Epithelial cell of esophagus (primary cell): ENCODE data around the gene UBE2U.
"Not testable (repeated sequence)": the region's sequence is repeated elsewhere in the genome, so short reads cannot be mapped to it uniquely, and the experiment has no call there.

ENCODE experiments used
- DNase-seq: peaks from one replicate; pipeline ENCODE4 v3.0.0; 2010; ENCODE audit warnings: low read depth
- H3K4me3 ChIP-seq: 2 replicates; pipeline ENCODE4 v1.5.1; 2011; ENCODE audit warnings: mild to moderate bottlenecking, low read length, control low read depth
- TF ChIP-seq, protein P1 (sequence below): IDR thresholded peaks from 2 replicates; pipeline ENCODE4 v1.5.1; 2011; ENCODE audit warnings: low read depth, mild to moderate bottlenecking, low read length, control low read depth, inconsistent platforms; ENCODE audit not compliant: insufficient read depth; ENCODE audit errors: missing control alignments

Gene UBE2U

DNA sequence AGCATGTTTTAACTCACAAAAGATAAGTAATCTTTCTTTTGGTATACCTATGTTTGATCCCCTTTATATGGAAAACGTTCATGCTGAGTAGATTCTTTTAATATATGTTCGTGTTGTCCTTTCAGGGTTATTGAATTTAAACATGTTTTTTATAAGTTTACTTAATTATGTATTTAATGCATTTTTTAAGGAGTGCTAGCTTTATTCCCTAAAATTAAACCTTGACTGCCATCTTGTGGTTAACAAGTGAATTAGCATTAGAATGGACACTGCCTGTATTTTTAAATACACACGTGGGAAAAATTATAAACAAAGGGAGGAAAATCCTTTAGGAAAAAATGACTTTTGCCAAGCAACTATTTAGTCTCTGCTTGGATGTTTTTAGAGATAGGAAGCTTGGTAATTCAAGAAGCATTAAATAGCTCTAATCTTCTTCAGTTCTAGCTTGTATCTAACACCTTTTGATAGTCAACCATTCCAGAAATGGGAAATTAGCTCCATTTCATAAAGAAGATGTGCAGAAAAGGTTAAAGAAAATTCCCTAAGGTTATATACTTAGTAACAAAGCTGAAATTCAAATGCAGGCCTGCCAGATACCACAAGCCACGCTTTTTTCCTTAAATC lies 43.0 kb downstream of the UBE2U start:
- DNase-seq = peak; percentile 45
- no peak overlapping the region for H3K4me3 ChIP-seq
- TF ChIP-seq, protein P1, sequence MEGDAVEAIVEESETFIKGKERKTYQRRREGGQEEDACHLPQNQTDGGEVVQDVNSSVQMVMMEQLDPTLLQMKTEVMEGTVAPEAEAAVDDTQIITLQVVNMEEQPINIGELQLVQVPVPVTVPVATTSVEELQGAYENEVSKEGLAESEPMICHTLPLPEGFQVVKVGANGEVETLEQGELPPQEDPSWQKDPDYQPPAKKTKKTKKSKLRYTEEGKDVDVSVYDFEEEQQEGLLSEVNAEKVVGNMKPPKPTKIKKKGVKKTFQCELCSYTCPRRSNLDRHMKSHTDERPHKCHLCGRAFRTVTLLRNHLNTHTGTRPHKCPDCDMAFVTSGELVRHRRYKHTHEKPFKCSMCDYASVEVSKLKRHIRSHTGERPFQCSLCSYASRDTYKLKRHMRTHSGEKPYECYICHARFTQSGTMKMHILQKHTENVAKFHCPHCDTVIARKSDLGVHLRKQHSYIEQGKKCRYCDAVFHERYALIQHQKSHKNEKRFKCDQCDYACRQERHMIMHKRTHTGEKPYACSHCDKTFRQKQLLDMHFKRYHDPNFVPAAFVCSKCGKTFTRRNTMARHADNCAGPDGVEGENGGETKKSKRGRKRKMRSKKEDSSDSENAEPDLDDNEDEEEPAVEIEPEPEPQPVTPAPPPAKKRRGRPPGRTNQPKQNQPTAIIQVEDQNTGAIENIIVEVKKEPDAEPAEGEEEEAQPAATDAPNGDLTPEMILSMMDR = peak; percentile 53

DNA sequence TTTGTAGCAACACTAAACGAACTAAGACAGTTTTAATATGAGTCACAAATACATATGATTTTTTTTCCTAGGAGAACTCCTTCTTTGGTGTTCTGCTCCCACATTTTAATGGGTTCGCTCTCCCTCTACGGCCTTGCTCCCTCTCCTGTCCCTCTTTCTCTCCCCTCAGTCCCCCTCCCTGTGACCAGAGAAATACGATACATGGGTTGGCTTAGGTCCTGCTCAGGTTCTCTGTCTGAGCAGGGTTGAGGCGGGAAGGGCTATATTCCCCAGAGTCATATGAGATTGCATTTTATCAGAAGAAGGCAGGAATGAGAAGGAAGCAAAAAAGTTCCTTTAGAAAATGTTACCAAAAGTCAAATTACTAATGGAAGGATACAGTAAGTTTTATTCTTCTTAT lies 44.6 kb downstream of the UBE2U start:
- TF ChIP-seq, protein P1 = no peak
- no peak for DNase-seq
- no peak overlapping the region for H3K4me3 ChIP-seq

- not testable (repeated sequence) for H3K4me3 ChIP-seq, DNase-seq
Observed at GRCh38 chr1:64250472-64250871, 47.0 kb downstream of the UBE2U start.

- TF ChIP-seq, protein P1 = no peak
- H3K4me3 ChIP-seq = no peak overlapping the region
- DNase-seq = no peak
Observed at GRCh38 chr1:64251971-64252370, 48.5 kb downstream of the UBE2U start.

DNA sequence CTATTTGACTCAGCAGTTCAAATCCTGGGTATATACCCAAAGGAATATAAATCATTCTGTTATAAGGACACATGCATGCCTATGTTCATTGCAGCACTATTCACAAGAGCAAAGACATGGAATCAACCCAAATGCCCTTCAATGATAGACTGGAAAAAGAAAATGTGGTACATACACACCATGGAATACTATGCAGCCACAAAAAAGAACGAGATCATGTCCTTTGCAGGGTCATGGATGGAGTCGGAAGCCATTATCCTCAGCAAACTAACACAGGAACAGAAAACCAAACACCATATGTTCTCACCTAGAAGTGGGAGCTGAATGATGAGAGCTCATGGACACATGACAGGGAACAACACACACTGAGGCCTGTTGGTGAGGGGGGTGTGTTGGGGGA lies 53.8 kb downstream of the UBE2U start:
- not testable (repeated sequence) for H3K4me3 ChIP-seq, DNase-seq

DNA sequence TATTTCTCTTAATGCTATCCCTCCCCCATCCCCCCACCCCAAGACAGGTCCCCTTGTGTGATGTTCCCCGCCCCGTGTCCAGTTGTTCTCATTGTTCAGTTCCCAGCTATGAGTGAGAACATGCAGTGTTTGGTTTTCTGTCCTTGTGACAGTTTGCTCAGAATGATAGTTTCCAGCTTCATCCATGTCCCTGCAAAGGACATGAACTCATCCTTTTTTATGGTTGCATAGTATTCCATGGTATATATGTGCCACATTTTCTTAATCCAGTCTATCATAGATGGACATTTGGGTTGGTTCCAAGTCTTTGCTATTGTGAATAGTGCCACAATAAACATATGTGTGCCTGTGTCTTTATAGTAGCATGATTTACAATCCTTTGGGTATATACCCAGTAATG lies 55.0 kb downstream of the UBE2U start:
- DNase-seq, H3K4me3 ChIP-seq: not testable (repeated sequence)

GRCh38 chr1:64263335-64263734 lies 59.9 kb downstream of the UBE2U start:
- no peak overlapping the region for H3K4me3 ChIP-seq
- TF ChIP-seq, protein P1 = no peak
- peak; percentile 99 for DNase-seq

GRCh38 chr1:64263856-64264255 lies 60.4 kb downstream of the UBE2U start:
- TF ChIP-seq, protein P1 = no peak
- peak; percentile 18 for DNase-seq
- H3K4me3 ChIP-seq = no peak overlapping the region

DNA sequence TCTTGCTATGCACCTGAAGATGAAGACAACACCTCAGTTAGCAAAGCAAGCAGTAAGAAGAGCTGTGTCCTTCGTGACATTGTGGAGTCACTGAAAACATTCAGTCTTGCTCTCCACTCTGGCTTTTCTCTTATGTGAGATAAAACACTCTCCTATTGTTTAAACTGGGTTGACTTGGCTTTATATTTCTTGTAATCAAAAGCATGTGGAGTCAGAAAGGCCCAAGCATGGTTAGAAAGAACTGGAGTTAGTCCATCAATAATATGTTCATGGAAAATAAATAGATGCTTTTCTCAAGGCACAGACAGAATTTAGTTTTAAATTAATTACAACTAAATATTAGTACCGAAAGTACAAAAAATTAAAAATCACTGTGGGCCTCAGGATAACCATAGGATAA lies 61.7 kb downstream of the UBE2U start:
- H3K4me3 ChIP-seq = no peak overlapping the region
- TF ChIP-seq, protein P1 = no peak
- no peak for DNase-seq
